IMR-90 (cell line): Measurements from ENCODE around the gene ADAMTS17. TPM values are rescaled to one million over a fixed set of nuclear protein-coding genes. Genes with fewer than 3 reads are reported as not detected.

Experiments used
- ATAC-seq: fragments of 200-7000 bp; cut with Tn5 transposase; 2 replicates; pipeline ENCODE4 v1.9.1; 2020; ENCODE audit warnings: low read depth, mild to moderate bottlenecking, moderate library complexity
- BruUV-seq: library from RNA; stranded (reverse); fragments of 400-500 nt; replicated peaks from 2 replicates; lab custom pipeline; 2021; lab: Mats Ljungman, UMichigan
- CTCF ChIA-PET: fragments of 300-600 bp; formaldehyde crosslinking; extraction: SDS; loops from one replicate; lab custom pipeline; 2021; ENCODE audit warnings: antibody characterized with exemption; lab: Yijun Ruan, JAX
- POLR2A ChIA-PET: fragments of 300-600 bp; sonication (Branson Sonifier 250); formaldehyde crosslinking; loops from one replicate; lab custom pipeline; 2022; ENCODE audit warnings: antibody characterized with exemption; ENCODE audit not compliant: unreplicated experiment; lab: Charles Lee
- DNase-seq: peaks from one replicate; pipeline ENCODE4 v3.0.0; 2013
- H2AFZ ChIP-seq: replicated peaks from 2 replicates; pipeline ENCODE3; 2013; ENCODE audit warnings: low read length, mild to moderate bottlenecking; ENCODE audit not compliant: poor library complexity
- H2AK5ac ChIP-seq: 2 replicates; pipeline ENCODE4 v1.6.1; 2013; ENCODE audit warnings: low read depth, low read length, inconsistent platforms
- H2AK9ac ChIP-seq: replicated peaks from 2 replicates; pipeline ENCODE3; 2013; ENCODE audit warnings: mild to moderate bottlenecking, low read depth, low read length, moderate library complexity; ENCODE audit not compliant: poor library complexity
- H2BK120ac ChIP-seq: 2 replicates; pipeline ENCODE4 v1.6.1; 2013; ENCODE audit warnings: low read depth, low read length, inconsistent platforms
- H2BK15ac ChIP-seq: 3 replicates; pipeline ENCODE4 v1.6.1; 2013; ENCODE audit warnings: low read depth, low read length, inconsistent platforms
- H2BK20ac ChIP-seq: 2 replicates; pipeline ENCODE4 v1.6.1; 2013; ENCODE audit warnings: low read depth, mild to moderate bottlenecking, inconsistent platforms, low read length, moderate library complexity
- H2BK5ac ChIP-seq: 2 replicates; pipeline ENCODE4 v1.6.1; 2013; ENCODE audit warnings: mild to moderate bottlenecking, low read depth, low read length, inconsistent platforms; ENCODE audit not compliant: poor library complexity, severe bottlenecking
- H3K14ac ChIP-seq: replicated peaks from 2 replicates; pipeline ENCODE4 v1.6.1; 2013; ENCODE audit warnings: low read depth, low read length, inconsistent platforms
- H3K18ac ChIP-seq: 2 replicates; pipeline ENCODE4 v1.6.1; 2013; ENCODE audit warnings: low read depth, low read length, control low read depth
- H3K23ac ChIP-seq: 2 replicates; pipeline ENCODE4 v1.6.1; 2013; ENCODE audit warnings: low read depth, low read length, inconsistent platforms
- H3K27ac ChIP-seq: 2 replicates; pipeline ENCODE4 v1.5.1; 2013; ENCODE audit warnings: mild to moderate bottlenecking, control low read depth, low read length; ENCODE audit not compliant: insufficient read depth
- H3K27me3 ChIP-seq: 2 replicates; pipeline ENCODE4 v1.6.1; 2013; ENCODE audit warnings: low read length; ENCODE audit not compliant: control insufficient read depth, insufficient read depth
- H3K36me3 ChIP-seq: 2 replicates; pipeline ENCODE4 v1.6.1; 2013; ENCODE audit warnings: low read length, mixed read lengths; ENCODE audit not compliant: control insufficient read depth, insufficient read depth
- H3K4ac ChIP-seq: 2 replicates; pipeline ENCODE4 v1.6.1; 2013; ENCODE audit warnings: low read depth, low read length, inconsistent platforms
- H3K4me1 ChIP-seq: 2 replicates; pipeline ENCODE4 v1.6.1; 2013; ENCODE audit warnings: low read length, mixed read lengths; ENCODE audit not compliant: control insufficient read depth, insufficient read depth
- H3K4me2 ChIP-seq: 2 replicates; pipeline ENCODE4 v1.6.1; 2013; ENCODE audit warnings: low read depth, mild to moderate bottlenecking, control low read depth, low read length, moderate library complexity
- H3K4me3 ChIP-seq: 2 replicates; pipeline ENCODE4 v1.5.1; 2013; ENCODE audit warnings: low read depth, mild to moderate bottlenecking, control low read depth, low read length, moderate library complexity; ENCODE audit not compliant: insufficient read depth
- H3K56ac ChIP-seq: 2 replicates; pipeline ENCODE4 v1.6.1; 2013; ENCODE audit warnings: low read length, inconsistent platforms; ENCODE audit not compliant: insufficient read depth; ENCODE audit errors: extremely low read depth
- H3K79me1 ChIP-seq, 2 experiments: 2 replicates each; pipeline ENCODE4 v1.6.1; 2013; ENCODE audit warnings: low read length in 2 of 2, inconsistent platforms in 1 of 2, low read depth in 1 of 2
- H3K9ac ChIP-seq: 2 replicates; pipeline ENCODE4 v1.6.1; 2013; ENCODE audit warnings: low read depth, low read length, control low read depth
- H3K9me1 ChIP-seq: 2 replicates; pipeline ENCODE4 v1.6.1; 2013; ENCODE audit warnings: low read length, inconsistent platforms; ENCODE audit not compliant: insufficient read depth
- H3K9me3 ChIP-seq: 2 replicates; pipeline ENCODE4 v1.6.1; 2013; ENCODE audit warnings: low read length; ENCODE audit not compliant: control insufficient read depth, insufficient read depth
- H4K20me1 ChIP-seq: 2 replicates; pipeline ENCODE4 v1.6.1; 2013; ENCODE audit warnings: low read length, inconsistent platforms; ENCODE audit not compliant: insufficient read depth
- H4K5ac ChIP-seq: 2 replicates; pipeline ENCODE4 v1.6.1; 2013; ENCODE audit warnings: mild to moderate bottlenecking, low read depth, low read length, control low read depth
- H4K8ac ChIP-seq, 2 experiments: 2 replicates each; pipeline ENCODE4 v1.6.1; 2013; ENCODE audit warnings: low read depth in 2 of 2, low read length in 2 of 2, control low read depth in 1 of 2, inconsistent platforms in 1 of 2
- H4K91ac ChIP-seq: 2 replicates; pipeline ENCODE4 v1.6.1; 2013; ENCODE audit warnings: low read depth, low read length, inconsistent platforms; ENCODE audit not compliant: insufficient read depth
- BHLHE40 ChIP-seq: fragments of 150-350 bp; IDR thresholded peaks from 2 replicates; pipeline ENCODE4 v1.6.1; 2016; ENCODE audit warnings: mild to moderate bottlenecking, low read depth, low read length
- CEBPB ChIP-seq: IDR thresholded peaks from 2 replicates; pipeline ENCODE4 v1.6.1; 2012; ENCODE audit warnings: low read depth, low read length, improper control_type of control experiment
- FOS ChIP-seq: fragments of 150-350 bp; IDR thresholded peaks from 2 replicates; pipeline ENCODE4 v1.6.1; 2016; ENCODE audit warnings: low read depth, low read length
- MAFK ChIP-seq: IDR thresholded peaks from 2 replicates; pipeline ENCODE4 v1.6.1; 2012; ENCODE audit warnings: low read depth, low read length, improper control_type of control experiment
- MAZ ChIP-seq: IDR thresholded peaks from 2 replicates; pipeline ENCODE4 v1.6.1; 2012; ENCODE audit warnings: low read depth, mild to moderate bottlenecking, low read length, improper control_type of control experiment, moderate library complexity, borderline replicate concordance
- MXI1 ChIP-seq: IDR thresholded peaks from 2 replicates; pipeline ENCODE4 v1.6.1; 2012; ENCODE audit warnings: low read depth, mild to moderate bottlenecking, low read length, moderate library complexity, borderline replicate concordance
- NFE2L2 ChIP-seq: fragments of 150-350 bp; IDR thresholded peaks from 2 replicates; pipeline ENCODE4 v1.6.1; 2016; ENCODE audit warnings: low read depth, mild to moderate bottlenecking, low read length
- POLR2A ChIP-seq: IDR thresholded peaks from 2 replicates; pipeline ENCODE4 v1.6.1; 2012; ENCODE audit warnings: mild to moderate bottlenecking, low read depth, low read length
- RCOR1 ChIP-seq: IDR thresholded peaks from 2 replicates; pipeline ENCODE4 v1.6.1; 2012; ENCODE audit warnings: mild to moderate bottlenecking, low read length, improper control_type of control experiment; ENCODE audit not compliant: insufficient replicate concordance
- RFX5 ChIP-seq: IDR thresholded peaks from 2 replicates; pipeline ENCODE4 v1.8.0; 2012; ENCODE audit warnings: low read depth, mild to moderate bottlenecking, low read length, moderate library complexity
- SMC3 ChIP-seq: fragments of 150-350 bp; IDR thresholded peaks from 2 replicates; pipeline ENCODE4 v1.6.1; 2016; ENCODE audit warnings: low read depth, mild to moderate bottlenecking, antibody characterized with exemption, low read length, moderate library complexity
- USF2 ChIP-seq: fragments of 150-350 bp; IDR thresholded peaks from 2 replicates; pipeline ENCODE4 v1.6.1; 2017; ENCODE audit warnings: mild to moderate bottlenecking, antibody characterized with exemption, low read length, low read depth
- WGBS, 2 experiments: methylation state at CpG; one replicate each; pipeline versions ENCODE4 v1.1.5 to v1.1.7; 2013; ENCODE audit warnings: missing lambda C conversion rate in 2 of 2; ENCODE audit not compliant: insufficient read length in 1 of 2; ENCODE audit errors: extremely low coverage in 2 of 2; 5-methylcytosine and 5-hydroxymethylcytosine counted together
- dilution Hi-C: fragments of 300-500 bp; cut with HindIII; formaldehyde crosslinking; loops from one replicate; pipeline ENCODE4 v1.14.3; 2018; ENCODE audit warnings: low sequenced_read_pairs; ENCODE audit not compliant: unreplicated experiment
- in situ Hi-C: fragments of 300-500 bp; cut with MboI; formaldehyde crosslinking; loops from 3 replicates; pipeline ENCODE4 v1.14.3; 2019; ENCODE audit warnings: low sequenced_read_pairs, inconsistent platforms, mixed read lengths
- intact Hi-C: fragments of 100-400 bp; cut with micrococcal nuclease; formaldehyde crosslinking; loops from 2 replicates; pipeline ENCODE4 v1.10.0; 2022
- polyA plus RNA-seq, 3 experiments: library from polyadenylated mRNA; depleted of rRNA; stranded (reverse); fragments of >200 nt; gene quantifications; 2 replicates each; pipeline ENCODE4 v1.2.3, GENCODE V29; 2012; ENCODE audit warnings: low replicate concordance in 1 of 3
- total RNA-seq: library from RNA; depleted of rRNA; stranded (reverse); fragments of >200 nt; gene quantifications from 2 replicates; pipeline ENCODE4 v1.2.3, GENCODE V29; 2012

The ADAMTS17 gene
- total and polyA plus RNA-seq, 2 of the 4 experiments (the other 2 are of a cell fraction): 0.03 TPM; not detected in 1

- TF ChIP-seq RCOR1 (no peak), CEBPB (no peak)
Observed at GRCh38 chr15:100337096-100338044, 4.4 kb downstream of the ADAMTS17 start (continued).

DNA sequence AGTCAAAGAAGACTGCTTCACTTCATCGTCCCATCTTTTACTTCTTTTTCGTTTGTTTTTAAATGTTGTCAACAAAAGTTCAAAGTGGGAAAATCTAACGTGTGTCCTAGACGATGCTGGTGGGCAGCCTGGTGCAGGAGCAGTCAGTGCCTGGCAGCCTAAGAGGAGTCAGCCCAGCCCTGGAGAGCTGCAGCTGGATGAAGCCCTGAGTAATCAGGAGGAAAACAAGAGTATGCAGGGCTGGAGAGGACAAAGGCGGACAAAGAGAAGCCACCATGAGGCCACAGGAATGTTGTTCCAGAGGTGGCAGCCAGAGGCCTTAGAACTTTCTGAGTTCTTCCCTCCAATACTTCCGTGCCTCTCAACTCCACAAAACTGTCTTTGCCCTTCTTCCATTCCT, 5.7 kb downstream of the ADAMTS17 start:
- H4K8ac ChIP-seq: no peak overlapping the region
- H4K91ac ChIP-seq: no peak overlapping the region
- H3K23ac ChIP-seq: no peak overlapping the region
- intact Hi-C loops: no loop called here
- H3K14ac ChIP-seq: no peak overlapping the region
- H3K4me2 ChIP-seq: no peak overlapping the region
- H2AK5ac ChIP-seq: no peak overlapping the region
- no CpG with 5 or more reads among the region's 6 CpGs for WGBS, 2 experiments
- no peaks in the 10 kb centered on the region for H3K4me1 ChIP-seq
- no peak overlapping the region for H3K27ac ChIP-seq
- H3K56ac ChIP-seq: no peak overlapping the region
- DNase-seq (no peak), ATAC-seq (no peak)
- H3K36me3 ChIP-seq: no peaks in the 10 kb centered on the region
- TF ChIP-seq FOS (no peak), RCOR1 (no peak), RFX5 (no peak), CEBPB (no peak), MAFK (no peak), MXI1 (no peak), BHLHE40 (no peak), USF2 (no peak), NFE2L2 (no peak), SMC3 (no peak), POLR2A (no peak), MAZ (no peak)
- POLR2A ChIA-PET: no interaction called here
- peaks cover 7% of the 10 kb centered on the region; the same call in 1 of the 2 replicates for H3K9me3 ChIP-seq
- H2AK9ac ChIP-seq: no peak overlapping the region
- no peaks in the 10 kb centered on the region for H4K20me1 ChIP-seq
- H2BK5ac ChIP-seq: no peak overlapping the region
- no peak overlapping the region for H3K18ac ChIP-seq
- no peak overlapping the region for H4K5ac ChIP-seq
- in situ Hi-C loops: no loop called here
- H3K9ac ChIP-seq: no peak overlapping the region
- no peak overlapping the region for H2BK120ac ChIP-seq
- BruUV-seq: no TSS peak
- no peak overlapping the region for H3K4me3 ChIP-seq
- no peak overlapping the region for H2BK15ac ChIP-seq
- no peak overlapping the region for H3K4ac ChIP-seq
- CTCF ChIA-PET: no interaction called here
- H3K9me1 ChIP-seq: no peaks in the 10 kb centered on the region
- H2BK20ac ChIP-seq: no peak overlapping the region
- peaks cover 2% of the 10 kb centered on the region; the same call in 1 of the 2 replicates for H3K27me3 ChIP-seq
- dilution Hi-C loops: no loop called here
- H3K79me1 ChIP-seq: no peaks in the 10 kb centered on the region
- no peak overlapping the region for H2AFZ ChIP-seq
